ENCODE results near the gene CD33.

CD33 gene

GRCh38 chr19:51220996-51221395 lies 3.9 kb upstream of the CD33 start:
- DNase-seq (ENCODE audit: low read depth, low spot score): no peak
- TF ChIP-seq, protein P1, sequence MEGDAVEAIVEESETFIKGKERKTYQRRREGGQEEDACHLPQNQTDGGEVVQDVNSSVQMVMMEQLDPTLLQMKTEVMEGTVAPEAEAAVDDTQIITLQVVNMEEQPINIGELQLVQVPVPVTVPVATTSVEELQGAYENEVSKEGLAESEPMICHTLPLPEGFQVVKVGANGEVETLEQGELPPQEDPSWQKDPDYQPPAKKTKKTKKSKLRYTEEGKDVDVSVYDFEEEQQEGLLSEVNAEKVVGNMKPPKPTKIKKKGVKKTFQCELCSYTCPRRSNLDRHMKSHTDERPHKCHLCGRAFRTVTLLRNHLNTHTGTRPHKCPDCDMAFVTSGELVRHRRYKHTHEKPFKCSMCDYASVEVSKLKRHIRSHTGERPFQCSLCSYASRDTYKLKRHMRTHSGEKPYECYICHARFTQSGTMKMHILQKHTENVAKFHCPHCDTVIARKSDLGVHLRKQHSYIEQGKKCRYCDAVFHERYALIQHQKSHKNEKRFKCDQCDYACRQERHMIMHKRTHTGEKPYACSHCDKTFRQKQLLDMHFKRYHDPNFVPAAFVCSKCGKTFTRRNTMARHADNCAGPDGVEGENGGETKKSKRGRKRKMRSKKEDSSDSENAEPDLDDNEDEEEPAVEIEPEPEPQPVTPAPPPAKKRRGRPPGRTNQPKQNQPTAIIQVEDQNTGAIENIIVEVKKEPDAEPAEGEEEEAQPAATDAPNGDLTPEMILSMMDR (IDR thresholded peaks at IDR 0.05; ENCODE audit: low read depth, low read length): no peak
- no peak overlapping the region for H3K4me3 ChIP-seq (ENCODE audit: low read depth, low read length)
- in situ Hi-C loops (cut with HindIII; ENCODE audit: low sequenced_read_pairs): no loop called here

DNA sequence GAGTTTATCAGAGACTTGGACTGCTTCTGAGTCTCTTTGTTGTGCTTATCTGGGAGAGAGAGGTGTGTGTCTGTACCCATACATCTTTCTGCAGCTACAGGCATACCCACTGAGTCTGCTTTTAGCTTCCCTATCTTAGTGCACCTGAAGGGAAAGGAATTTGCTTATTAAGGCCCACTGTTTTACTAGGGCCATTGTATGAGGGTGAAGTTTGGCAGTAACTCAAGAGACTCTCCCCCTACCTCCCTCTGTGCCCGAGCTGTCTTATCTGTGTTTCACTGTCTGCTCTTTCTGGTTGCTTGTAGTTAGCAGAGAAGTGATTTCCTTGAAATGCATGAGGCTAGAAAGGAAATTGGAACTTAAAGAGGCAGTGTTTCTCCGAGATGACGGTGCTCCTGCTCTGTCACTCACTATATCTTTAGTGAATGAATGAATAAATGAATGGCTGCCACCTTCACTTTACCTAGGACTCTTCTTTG lies 678 bp upstream of the CD33 start:
- no peak for DNase-seq (ENCODE audit: low read depth, low spot score)
- in situ Hi-C loops (cut with HindIII; ENCODE audit: low sequenced_read_pairs): no loop called here
- TF ChIP-seq, protein P1 (IDR thresholded peaks at IDR 0.05; ENCODE audit: low read depth, low read length): no peak
- H3K4me3 ChIP-seq (ENCODE audit: low read depth, low read length): no peak overlapping the region

DNA sequence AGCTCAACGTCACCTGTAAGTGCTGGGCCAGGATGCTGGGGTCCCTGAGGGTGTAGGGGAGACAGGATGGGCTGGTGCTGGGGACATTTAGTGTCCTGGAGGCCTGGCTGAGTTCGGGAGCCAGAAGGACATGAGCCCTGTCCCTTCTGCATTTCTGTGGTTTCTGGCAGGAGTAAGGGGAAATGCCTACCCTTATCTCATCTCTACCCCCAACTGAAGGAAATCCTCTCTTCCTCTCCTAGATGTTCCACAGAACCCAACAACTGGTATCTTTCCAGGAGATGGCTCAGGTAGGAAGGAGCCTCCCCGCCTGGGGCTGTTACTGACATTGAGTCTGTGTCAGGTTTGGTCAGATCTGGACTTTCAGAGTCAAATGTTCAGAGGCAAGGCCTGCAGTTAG lies 1.2 kb downstream of the CD33 start:
- in situ Hi-C loops (cut with HindIII; ENCODE audit: low sequenced_read_pairs): no loop called here
- H3K4me3 ChIP-seq (ENCODE audit: low read depth, low read length): no peak overlapping the region
- DNase-seq (ENCODE audit: low read depth, low spot score): no peak
- TF ChIP-seq, protein P1 (IDR thresholded peaks at IDR 0.05; ENCODE audit: low read depth, low read length): no peak

GRCh38 chr19:51227326-51227725 lies 2.4 kb downstream of the CD33 start:
- H3K4me3 ChIP-seq (ENCODE audit: low read depth, low read length): no peak overlapping the region
- TF ChIP-seq, protein P1 (IDR thresholded peaks at IDR 0.05; ENCODE audit: low read depth, low read length): no peak
- in situ Hi-C loops (cut with HindIII; ENCODE audit: low sequenced_read_pairs): no loop called here
- no peak for DNase-seq (ENCODE audit: low read depth, low spot score)

GRCh38 chr19:51227966-51228365 lies 3.1 kb downstream of the CD33 start:
- no peak overlapping the region for H3K4me3 ChIP-seq (ENCODE audit: low read depth, low read length)
- in situ Hi-C loops (cut with HindIII; ENCODE audit: low sequenced_read_pairs): no loop called here
- TF ChIP-seq, protein P1 (IDR thresholded peaks at IDR 0.05; ENCODE audit: low read depth, low read length): no peak
- no peak for DNase-seq (ENCODE audit: low read depth, low spot score)

- in situ Hi-C loops (cut with HindIII; ENCODE audit: low sequenced_read_pairs): no loop called here
- no peak for DNase-seq (ENCODE audit: low read depth, low spot score)
- TF ChIP-seq, protein P1 (IDR thresholded peaks at IDR 0.05; ENCODE audit: low read depth, low read length): no peak
- H3K4me3 ChIP-seq (ENCODE audit: low read depth, low read length): no peak overlapping the region
These were observed 16.0 kb downstream of the CD33 start for GRCh38 chr19:51240866-51241265.

Data from astrocyte of the spinal cord (primary cell).